ENCODE results near the gene HIVEP2.

Gene HIVEP2

DNA sequence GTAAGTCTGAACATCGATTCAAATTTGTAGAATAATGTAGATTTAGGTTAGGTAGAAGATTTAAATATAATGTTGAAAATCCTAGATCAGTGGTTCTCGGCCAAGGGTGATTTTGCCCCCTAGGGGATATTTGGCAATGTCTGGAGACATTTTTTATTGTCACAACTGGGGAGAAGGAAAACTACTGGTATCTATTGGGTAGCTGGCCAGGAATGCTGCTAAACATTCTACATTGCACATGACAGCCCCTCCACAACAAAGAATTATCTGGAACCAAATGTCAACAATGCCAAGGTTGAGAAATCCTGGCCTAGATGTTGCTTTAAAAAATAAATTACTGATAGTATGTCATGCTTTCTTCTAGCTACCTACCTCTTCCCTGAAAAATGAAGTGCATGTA, 76.1 kb downstream of the HIVEP2 start:
- DNase-seq: no peak
- H3K27me3 ChIP-seq: no peaks in the 10 kb centered on the region
- H3K27ac ChIP-seq: no peak overlapping the region
- no peak overlapping the region for H3K4me3 ChIP-seq
- H3K36me3 ChIP-seq: no peaks in the 10 kb centered on the region
- H3K4me1 ChIP-seq: peaks cover 0 to 61% (median 12%) of the 10 kb centered on the region in 4 donors
- TF ChIP-seq, protein P1, sequence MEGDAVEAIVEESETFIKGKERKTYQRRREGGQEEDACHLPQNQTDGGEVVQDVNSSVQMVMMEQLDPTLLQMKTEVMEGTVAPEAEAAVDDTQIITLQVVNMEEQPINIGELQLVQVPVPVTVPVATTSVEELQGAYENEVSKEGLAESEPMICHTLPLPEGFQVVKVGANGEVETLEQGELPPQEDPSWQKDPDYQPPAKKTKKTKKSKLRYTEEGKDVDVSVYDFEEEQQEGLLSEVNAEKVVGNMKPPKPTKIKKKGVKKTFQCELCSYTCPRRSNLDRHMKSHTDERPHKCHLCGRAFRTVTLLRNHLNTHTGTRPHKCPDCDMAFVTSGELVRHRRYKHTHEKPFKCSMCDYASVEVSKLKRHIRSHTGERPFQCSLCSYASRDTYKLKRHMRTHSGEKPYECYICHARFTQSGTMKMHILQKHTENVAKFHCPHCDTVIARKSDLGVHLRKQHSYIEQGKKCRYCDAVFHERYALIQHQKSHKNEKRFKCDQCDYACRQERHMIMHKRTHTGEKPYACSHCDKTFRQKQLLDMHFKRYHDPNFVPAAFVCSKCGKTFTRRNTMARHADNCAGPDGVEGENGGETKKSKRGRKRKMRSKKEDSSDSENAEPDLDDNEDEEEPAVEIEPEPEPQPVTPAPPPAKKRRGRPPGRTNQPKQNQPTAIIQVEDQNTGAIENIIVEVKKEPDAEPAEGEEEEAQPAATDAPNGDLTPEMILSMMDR (IDR thresholded peaks at IDR 0.05): no peak
- H3K9me3 ChIP-seq: no peaks in the 10 kb centered on the region
- intact Hi-C loops (cut with DNase I; ENCODE audit: low total_unique reads): no loop called here

DNA sequence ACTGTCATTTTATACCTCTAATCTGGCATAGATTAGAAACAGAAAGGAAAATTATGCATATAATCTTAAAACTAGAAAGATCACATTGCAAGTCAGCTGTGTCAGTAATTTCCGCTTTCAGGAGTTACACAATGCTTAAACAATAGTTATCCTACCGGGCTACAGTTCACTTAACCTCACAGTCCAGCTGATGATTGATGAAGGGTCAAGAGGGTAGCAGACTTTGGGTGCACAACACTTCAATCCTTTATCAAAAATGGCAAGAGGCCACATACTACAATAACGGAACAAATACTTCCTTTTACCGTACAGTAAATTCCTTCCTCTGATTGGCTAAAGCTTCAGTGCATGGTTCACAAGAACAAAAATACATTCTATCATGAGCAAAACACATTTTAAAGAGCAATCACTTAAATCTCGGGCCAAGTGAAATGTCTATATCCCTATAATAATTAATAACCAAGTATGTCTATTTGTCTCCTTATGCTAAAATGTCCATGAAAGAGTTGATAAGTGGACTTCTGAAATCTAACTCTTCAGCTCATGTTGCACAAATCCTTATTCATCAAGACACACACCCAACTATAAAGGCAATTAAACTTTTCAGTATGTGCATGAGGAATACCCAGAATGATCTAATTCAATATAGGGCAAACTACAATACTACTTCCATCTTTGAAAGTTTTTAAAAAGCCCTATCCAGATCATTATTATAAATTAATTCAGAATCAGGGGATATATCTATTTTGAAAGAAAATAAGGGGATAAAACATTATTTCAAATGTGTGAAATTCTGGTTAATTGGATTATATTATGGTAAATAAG, 76.8 kb downstream of the HIVEP2 start:
- Histone ChIP-seq H3K27me3 (no peaks in the 10 kb centered on the region), H3K4me1 (peaks cover 0 to 54% (median 12%) of the 10 kb centered on the region in 4 donors), H3K9me3 (no peaks in the 10 kb centered on the region), H3K27ac (no peak overlapping the region), H3K4me3 (no peak overlapping the region), H3K36me3 (no peaks in the 10 kb centered on the region)
- no peak for DNase-seq
- TF ChIP-seq, protein P1 (IDR thresholded peaks at IDR 0.05): no peak
- intact Hi-C loops (cut with DNase I; ENCODE audit: low total_unique reads): no loop called here

DNA sequence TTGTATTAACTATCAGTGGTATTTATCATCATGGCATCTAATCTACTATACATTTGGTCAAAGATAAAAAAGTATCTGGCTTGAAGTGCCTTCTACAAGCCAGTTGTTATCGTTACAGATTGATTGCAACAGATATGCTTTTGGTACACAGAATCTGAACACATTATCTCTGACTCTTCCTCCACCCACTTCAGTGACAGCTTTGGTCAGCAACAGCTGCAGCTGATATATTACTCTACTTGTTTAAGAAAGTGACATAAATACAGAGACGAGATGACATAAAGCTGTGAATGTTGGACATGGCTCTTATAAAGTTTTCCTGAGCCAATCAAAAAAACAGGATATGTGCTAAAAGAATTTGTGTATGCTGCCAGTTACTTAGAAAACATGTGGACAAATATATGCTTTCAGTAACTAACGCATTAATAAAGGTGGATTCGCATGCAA, 77.6 kb downstream of the HIVEP2 start:
- no peak for DNase-seq
- H3K27me3 ChIP-seq: no peaks in the 10 kb centered on the region
- no peaks in the 10 kb centered on the region for H3K9me3 ChIP-seq
- H3K4me3 ChIP-seq: no peak overlapping the region
- intact Hi-C loops (cut with DNase I; ENCODE audit: low total_unique reads): no loop called here
- TF ChIP-seq, protein P1 (IDR thresholded peaks at IDR 0.05): no peak
- no peak overlapping the region for H3K27ac ChIP-seq
- H3K36me3 ChIP-seq: no peaks in the 10 kb centered on the region
- peaks cover 0 to 46% (median 9%) of the 10 kb centered on the region in 4 donors for H3K4me1 ChIP-seq

DNA sequence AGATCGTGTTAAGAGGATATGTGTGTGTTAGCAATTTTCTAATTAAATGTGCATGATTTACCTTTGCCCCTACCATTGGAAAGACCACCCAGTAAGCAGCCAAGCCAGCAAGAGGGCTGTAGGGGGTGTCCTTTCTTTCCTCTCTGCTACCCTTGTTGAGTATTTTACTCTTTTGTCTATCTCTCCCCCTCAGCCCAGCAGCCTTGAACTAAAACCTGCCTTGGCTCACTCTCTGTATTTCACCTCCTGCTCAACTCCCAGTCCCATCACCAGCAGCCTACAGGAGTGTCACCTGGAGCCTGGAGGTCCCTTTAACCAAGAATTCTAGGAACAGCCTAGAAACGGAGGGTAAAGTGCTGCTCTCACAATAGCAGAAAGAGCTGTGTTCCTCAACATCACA, 81.0 kb downstream of the HIVEP2 start:
- peaks cover 0 to 18% (median 3%) of the 10 kb centered on the region in 4 donors for H3K4me1 ChIP-seq
- H3K36me3 ChIP-seq: no peaks in the 10 kb centered on the region
- DNase-seq: no peak
- TF ChIP-seq, protein P1 (IDR thresholded peaks at IDR 0.05): no peak
- intact Hi-C loops (cut with DNase I; ENCODE audit: low total_unique reads): no loop called here
- H3K4me3 ChIP-seq: no peak overlapping the region
- no peaks in the 10 kb centered on the region for H3K9me3 ChIP-seq
- no peaks in the 10 kb centered on the region for H3K27me3 ChIP-seq
- H3K27ac ChIP-seq: no peak overlapping the region

DNA sequence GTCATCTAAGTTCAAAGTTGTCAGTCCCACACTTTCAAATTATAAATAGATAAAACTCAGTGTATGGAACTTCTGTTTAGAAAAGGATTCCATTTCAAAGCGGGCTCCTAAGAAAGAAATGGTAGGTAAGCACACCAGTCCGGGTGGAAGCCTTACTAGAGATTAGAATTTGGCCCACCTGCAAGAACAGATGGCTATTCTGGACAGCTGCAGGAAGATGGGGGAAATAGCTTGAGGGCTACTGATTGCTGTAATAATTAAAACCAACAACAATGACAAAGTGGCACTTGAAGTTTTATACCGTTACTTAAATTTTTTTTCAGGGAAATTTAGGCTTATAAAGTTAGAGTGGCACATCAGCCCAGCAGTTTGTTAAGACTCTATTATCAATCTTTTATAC, 83.3 kb downstream of the HIVEP2 start:
- H3K27me3 ChIP-seq: no peaks in the 10 kb centered on the region
- no peaks in the 10 kb centered on the region for H3K4me1 ChIP-seq
- no peaks in the 10 kb centered on the region for H3K9me3 ChIP-seq
- no peak for DNase-seq
- intact Hi-C loops (cut with DNase I; ENCODE audit: low total_unique reads): no loop called here
- H3K4me3 ChIP-seq: no peak overlapping the region
- TF ChIP-seq, protein P1 (IDR thresholded peaks at IDR 0.05): no peak
- H3K36me3 ChIP-seq: no peaks in the 10 kb centered on the region
- no peak overlapping the region for H3K27ac ChIP-seq

All from tibial artery (tissue), 4 donors.